HCT116 (cell line): ENCODE measurements around the gene STUM. TPM values are rescaled to one million over a fixed set of nuclear protein-coding genes. Genes with fewer than 3 reads are reported as not detected.

Experiments
- ATAC-seq: fragments of 200-7000 bp; cut with Tn5 transposase; 2 replicates; pipeline ENCODE4 v1.9.1; 2020; ENCODE audit warnings: mild to moderate bottlenecking, moderate library complexity
- BruUV-seq: library from RNA; stranded (reverse); fragments of 400-500 nt; replicated peaks from 2 replicates; lab custom pipeline; 2021; lab: Mats Ljungman, UMichigan
- CTCF ChIA-PET: fragments of 300-600 bp; sonication (Branson Sonifier 250); formaldehyde crosslinking; loops from one replicate; lab custom pipeline; 2021; ENCODE audit warnings: antibody characterized with exemption; lab: Charles Lee
- POLR2A ChIA-PET: fragments of 300-600, 350-600 bp; sonication (Branson Sonifier 250); formaldehyde crosslinking; loops from one replicate; lab custom pipeline; 2021; ENCODE audit warnings: antibody characterized with exemption; lab: Charles Lee
- RAD21 ChIA-PET, 2 experiments: fragments of 300-600 bp; sonication (Branson Sonifier 250); formaldehyde crosslinking; loops; one replicate each; lab custom pipeline; 2023; ENCODE audit warnings: low total read pairs in 2 of 2; ENCODE audit not compliant: uncharacterized antibody in 2 of 2, unreplicated experiment in 2 of 2, low non-redundant PET in 1 of 2; lab: Charles Lee
- DNase-seq: peaks from one replicate; pipeline ENCODE4 v3.0.0-alpha.2; 2010; ENCODE audit warnings: low read depth, low spot score
- H2AFZ ChIP-seq: fragments of 200-600 bp; shearing (Covaris generic), sonication (generic); 2 replicates; pipeline ENCODE4 v1.6.1; 2017; ENCODE audit warnings: low read depth, mixed run types, mixed read lengths, antibody characterized with exemption, low read length; ENCODE audit not compliant: poor library complexity, severe bottlenecking
- H3K27ac ChIP-seq: 2 replicates; pipeline ENCODE4 v1.5.1; 2012; ENCODE audit warnings: low read depth, low read length
- H3K27me3 ChIP-seq: fragments of 200-600 bp; sonication (generic); 2 replicates; pipeline ENCODE4 v1.6.1; 2016; ENCODE audit warnings: mixed run types, low read length, mixed read lengths; ENCODE audit not compliant: insufficient read depth
- H3K36me3 ChIP-seq, 2 experiments: fragments of 200-500 bp in 1 of 2; fragments of 200-600 bp in 1 of 2; sonication (Bioruptor generic) in 1 of 2; sonication (generic) in 1 of 2; 2 replicates each; pipeline versions ENCODE4 v1.5.1 to v1.6.1; 2014 to 2016; ENCODE audit warnings: low read length in 2 of 2, inconsistent platforms in 1 of 2, mixed read lengths in 1 of 2, mixed run types in 1 of 2; ENCODE audit not compliant: insufficient read depth in 2 of 2, control insufficient read depth in 1 of 2
- H3K4me1 ChIP-seq, 2 experiments: fragments of 200-600 bp in 1 of 2; sonication (generic) in 1 of 2; 2 replicates each; pipeline versions ENCODE4 v1.5.1 to v1.6.1; 2012 to 2017; ENCODE audit warnings: low read length in 2 of 2, inconsistent platforms in 1 of 2, mild to moderate bottlenecking in 1 of 2, mixed read lengths in 1 of 2, mixed run types in 1 of 2, moderate library complexity in 1 of 2; ENCODE audit not compliant: insufficient read depth in 2 of 2, control insufficient read depth in 1 of 2
- H3K4me2 ChIP-seq: fragments of 200-600 bp; sonication (generic); 2 replicates; pipeline ENCODE4 v1.6.1; 2017; ENCODE audit warnings: mixed run types, low read length, mixed read lengths
- H3K4me3 ChIP-seq, 2 experiments: fragments of 200-600 bp in 1 of 2; sonication (generic) in 1 of 2; replicated peaks in 1 of 2; 2 replicates each; pipeline ENCODE4 v1.5.1; 2011 to 2016; ENCODE audit warnings: low read length in 2 of 2, control low read depth in 1 of 2, low read depth in 1 of 2, mild to moderate bottlenecking in 1 of 2, mixed read lengths in 1 of 2, mixed run types in 1 of 2
- H3K79me2 ChIP-seq: fragments of 200-600 bp; sonication (generic); 2 replicates; pipeline ENCODE4 v1.6.1; 2017; ENCODE audit warnings: mild to moderate bottlenecking, mixed run types, low read length, moderate library complexity, mixed read lengths; ENCODE audit not compliant: insufficient read depth
- H3K9ac ChIP-seq: fragments of 200-600 bp; sonication (generic); 2 replicates; pipeline ENCODE4 v1.6.1; 2016; ENCODE audit warnings: low read length, mixed read lengths
- H3K9me2 ChIP-seq: fragments of 200-600 bp; sonication (generic), shearing (Covaris generic); 2 replicates; pipeline ENCODE4 v1.6.1; 2017; ENCODE audit warnings: mixed run types, mild to moderate bottlenecking, moderate library complexity; ENCODE audit not compliant: insufficient read depth
- H3K9me3 ChIP-seq, 2 experiments: fragments of 200-500 bp in 1 of 2; fragments of 200-600 bp in 1 of 2; sonication (Bioruptor generic) in 1 of 2; sonication (generic) in 1 of 2; 2 replicates each; pipeline ENCODE4 v1.6.1; 2014 to 2017; ENCODE audit warnings: low read length in 2 of 2, mixed read lengths in 2 of 2, inconsistent platforms in 1 of 2, low read depth in 1 of 2, mild to moderate bottlenecking in 1 of 2, mixed run types in 1 of 2, moderate library complexity in 1 of 2; ENCODE audit not compliant: control insufficient read depth in 1 of 2, insufficient read depth in 1 of 2
- H4K20me1 ChIP-seq: fragments of 200-600 bp; sonication (generic), shearing (Covaris generic); 2 replicates; pipeline ENCODE4 v1.6.1; 2017; ENCODE audit warnings: mixed run types, mild to moderate bottlenecking, moderate library complexity; ENCODE audit not compliant: insufficient read depth
- CBX3 ChIP-seq: IDR thresholded peaks from 2 replicates; pipeline ENCODE4 v1.6.1; 2012; ENCODE audit warnings: low read depth
- CTCF ChIP-seq, 3 experiments: fragments of 200-600 bp in 1 of 3; sonication (generic) in 1 of 3; IDR thresholded peaks in 2 of 3; conservative IDR thresholded peaks in 1 of 3; 2 replicates each; pipeline ENCODE4 v1.5.1; 2012 to 2017; ENCODE audit warnings: low read depth in 2 of 3, low read length in 2 of 3, antibody characterized with exemption in 1 of 3, borderline replicate concordance in 1 of 3, control low read depth in 1 of 3, mild to moderate bottlenecking in 1 of 3, mixed read lengths in 1 of 3, mixed run types in 1 of 3, moderate library complexity in 1 of 3; ENCODE audit not compliant: insufficient read depth in 1 of 3
- ELF1 ChIP-seq: IDR thresholded peaks from 2 replicates; pipeline ENCODE4 v1.6.1; 2012; ENCODE audit warnings: low read depth, borderline replicate concordance
- FOSL1 ChIP-seq: IDR thresholded peaks from 2 replicates; pipeline ENCODE4 v1.6.1; 2012; ENCODE audit warnings: low read depth
- MAX ChIP-seq: IDR thresholded peaks from 2 replicates; pipeline ENCODE4 v1.6.1; 2012
- POLR2A ChIP-seq: IDR thresholded peaks from 2 replicates; pipeline ENCODE4 v1.7.0; 2011; ENCODE audit warnings: borderline replicate concordance; ENCODE audit not compliant: insufficient read depth, insufficient read length; ENCODE audit errors: extremely low read depth
- POLR2AphosphoS5 ChIP-seq: IDR thresholded peaks from 2 replicates; pipeline ENCODE4 v1.6.1; 2011; ENCODE audit warnings: mild to moderate bottlenecking, low read depth, low read length, moderate library complexity
- SIN3A ChIP-seq: IDR thresholded peaks from 2 replicates; pipeline ENCODE4 v1.6.1; 2012; ENCODE audit warnings: low read depth
- TCF7L2 ChIP-seq: IDR thresholded peaks from 2 replicates; pipeline ENCODE4 v1.7.0; 2011; ENCODE audit warnings: borderline replicate concordance, inconsistent platforms; ENCODE audit not compliant: insufficient read depth, insufficient read length; ENCODE audit errors: extremely low read depth
- ZBTB33 ChIP-seq: IDR thresholded peaks from 2 replicates; pipeline ENCODE4 v1.6.1; 2011; ENCODE audit warnings: mild to moderate bottlenecking, low read length, moderate library complexity; ENCODE audit not compliant: insufficient replicate concordance; ENCODE audit errors: extremely low read depth
- ZFX ChIP-seq: fragments of 450-650 bp; IDR thresholded peaks from 2 replicates; pipeline ENCODE4 v1.6.1; 2017
- intact Hi-C: fragments of 100-400 bp; cut with micrococcal nuclease; formaldehyde crosslinking; loops from 2 replicates; pipeline ENCODE4 v1.10.0; 2022
- total RNA-seq: library from RNA; stranded (reverse); gene quantifications from one replicate; pipeline ENCODE4 v1.2.1, GENCODE V29; 2021; ENCODE audit not compliant: unreplicated experiment

STUM gene
- total RNA-seq, 1 experiment from 2014 or later: not detected

GRCh38 chr1:226646870-226647449 lies 98.4 kb downstream of the STUM start:
- ATAC-seq: no peak
- Histone ChIP-seq H3K4me1 (peaks cover 21 to 38% of the 10 kb centered on the region in 2 experiments), H3K4me3 (no peak overlapping the region), H3K27ac (no peak overlapping the region), H2AFZ (no peak overlapping the region), H3K9me2 (no peaks in the 10 kb centered on the region), H4K20me1 (no peaks in the 10 kb centered on the region), H3K9ac (no peak overlapping the region), H3K4me2 (no peak overlapping the region), H3K27me3 (no peaks in the 10 kb centered on the region), H3K79me2 (no peaks in the 10 kb centered on the region), H3K36me3 (no peaks in the 10 kb centered on the region), H3K9me3 (no peaks in the 10 kb centered on the region)
- TF ChIP-seq POLR2AphosphoS5 (no peak), POLR2A (no peak), ZBTB33 (no peak), TCF7L2 (no peak), CBX3 (no peak), MAX (no peak), CTCF (IDR thresholded peaks at IDR 0.05 in 2 of 3, conservative IDR thresholded peaks at IDR 0.05 in 1 of 3; ENCODE audit: borderline replicate concordance in 1 of 3, insufficient read depth in 1 of 3, low read depth in 2 of 3, low read length in 2 of 3) (no peak), SIN3A (no peak), ELF1 (no peak), ZFX (no peak), FOSL1 (no peak)
- DNase-seq: no peak
- BruUV-seq: no TSS peak
- ChIA-PET CTCF (no interaction called here), POLR2A (no interaction called here), RAD21 (no interaction called here)
- intact Hi-C loops: no loop called here
